Measurements from ENCODE around the gene FSTL4. TPM values are rescaled to one million over a fixed set of nuclear protein-coding genes. Genes with fewer than 3 reads are reported as not detected.

FSTL4 gene
- total RNA-seq, 2 donors from 2014 or later, result 0.26 to 1.3 TPM

DNA sequence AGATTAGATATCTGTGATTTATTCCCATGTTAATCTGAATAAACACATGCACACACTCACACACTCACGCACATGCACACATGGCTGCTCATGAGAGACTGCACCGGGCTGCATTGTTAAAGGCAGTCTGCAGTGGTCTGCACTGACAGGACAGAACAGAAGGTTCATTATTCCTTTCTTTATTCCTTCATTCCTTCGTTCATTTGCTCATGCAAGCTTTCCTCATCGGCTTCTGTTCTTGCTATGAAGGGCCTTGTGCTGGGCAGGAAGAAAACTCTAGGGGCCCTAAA is 41.4 kb upstream of the FSTL4 start:
- H3K4me1 ChIP-seq, result no peaks in the 10 kb centered on the region
- no peaks in the 10 kb centered on the region for H3K27me3 ChIP-seq
- intact Hi-C loops (cut with DNase I), result no loop called here
- no peaks in the 10 kb centered on the region for H3K9me3 ChIP-seq
- no peak for ATAC-seq
- WGBS, 2 donors, result 37 to 56% methylated on average over 4 of the region's 4 CpGs
- H3K4me3 ChIP-seq, result no peak overlapping the region
- no peak for DNase-seq
- TF ChIP-seq POLR2A (IDR thresholded peaks at IDR 0.05), result no peak
- TF ChIP-seq, protein P1, sequence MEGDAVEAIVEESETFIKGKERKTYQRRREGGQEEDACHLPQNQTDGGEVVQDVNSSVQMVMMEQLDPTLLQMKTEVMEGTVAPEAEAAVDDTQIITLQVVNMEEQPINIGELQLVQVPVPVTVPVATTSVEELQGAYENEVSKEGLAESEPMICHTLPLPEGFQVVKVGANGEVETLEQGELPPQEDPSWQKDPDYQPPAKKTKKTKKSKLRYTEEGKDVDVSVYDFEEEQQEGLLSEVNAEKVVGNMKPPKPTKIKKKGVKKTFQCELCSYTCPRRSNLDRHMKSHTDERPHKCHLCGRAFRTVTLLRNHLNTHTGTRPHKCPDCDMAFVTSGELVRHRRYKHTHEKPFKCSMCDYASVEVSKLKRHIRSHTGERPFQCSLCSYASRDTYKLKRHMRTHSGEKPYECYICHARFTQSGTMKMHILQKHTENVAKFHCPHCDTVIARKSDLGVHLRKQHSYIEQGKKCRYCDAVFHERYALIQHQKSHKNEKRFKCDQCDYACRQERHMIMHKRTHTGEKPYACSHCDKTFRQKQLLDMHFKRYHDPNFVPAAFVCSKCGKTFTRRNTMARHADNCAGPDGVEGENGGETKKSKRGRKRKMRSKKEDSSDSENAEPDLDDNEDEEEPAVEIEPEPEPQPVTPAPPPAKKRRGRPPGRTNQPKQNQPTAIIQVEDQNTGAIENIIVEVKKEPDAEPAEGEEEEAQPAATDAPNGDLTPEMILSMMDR (IDR thresholded peaks at IDR 0.05), result no peak
- H3K36me3 ChIP-seq (replicated peaks in 1 of 2; ENCODE audit: insufficient read depth in 1 of 2, low read depth in 2 of 2), result no peaks in the 10 kb centered on the region
- H3K27ac ChIP-seq, result no peak overlapping the region

DNA sequence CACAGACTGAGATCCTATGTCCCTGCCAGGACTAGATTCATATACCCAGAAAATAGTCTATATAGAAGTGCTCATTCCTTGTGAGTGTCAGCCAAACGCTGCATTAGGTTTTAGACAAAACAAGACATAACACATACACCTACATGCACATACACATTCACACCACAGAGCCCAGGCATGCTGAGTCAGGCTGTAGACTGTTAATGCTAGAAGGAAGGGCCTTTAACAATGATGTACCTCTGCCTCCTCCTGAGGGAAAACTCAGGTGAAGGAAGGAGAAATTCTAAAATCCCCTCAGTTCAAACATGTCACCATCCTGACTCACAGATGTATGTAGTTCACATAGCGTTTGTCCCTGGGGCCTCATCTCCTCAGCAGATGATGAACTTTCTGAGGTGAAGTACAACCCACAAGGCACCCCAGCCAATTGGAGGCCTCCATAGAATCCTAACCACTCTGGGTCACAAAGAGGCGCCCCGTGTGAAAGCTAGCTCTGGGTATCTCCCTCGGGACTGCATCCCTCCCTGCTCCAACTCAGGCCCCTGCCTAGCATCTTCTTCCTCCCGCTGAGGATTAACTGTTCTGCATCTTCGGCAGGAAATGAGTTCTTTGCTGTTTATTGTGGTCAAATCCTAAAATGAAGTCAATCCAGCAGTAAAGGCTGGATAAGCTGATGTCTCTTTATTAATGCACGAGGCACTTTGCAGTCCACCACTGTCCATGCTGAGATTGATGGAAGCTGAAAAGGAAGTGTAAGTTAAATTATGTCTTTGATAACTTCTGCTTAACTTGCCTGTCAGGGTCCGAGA is 40.8 kb upstream of the FSTL4 start:
- ATAC-seq, result no peak

DNA sequence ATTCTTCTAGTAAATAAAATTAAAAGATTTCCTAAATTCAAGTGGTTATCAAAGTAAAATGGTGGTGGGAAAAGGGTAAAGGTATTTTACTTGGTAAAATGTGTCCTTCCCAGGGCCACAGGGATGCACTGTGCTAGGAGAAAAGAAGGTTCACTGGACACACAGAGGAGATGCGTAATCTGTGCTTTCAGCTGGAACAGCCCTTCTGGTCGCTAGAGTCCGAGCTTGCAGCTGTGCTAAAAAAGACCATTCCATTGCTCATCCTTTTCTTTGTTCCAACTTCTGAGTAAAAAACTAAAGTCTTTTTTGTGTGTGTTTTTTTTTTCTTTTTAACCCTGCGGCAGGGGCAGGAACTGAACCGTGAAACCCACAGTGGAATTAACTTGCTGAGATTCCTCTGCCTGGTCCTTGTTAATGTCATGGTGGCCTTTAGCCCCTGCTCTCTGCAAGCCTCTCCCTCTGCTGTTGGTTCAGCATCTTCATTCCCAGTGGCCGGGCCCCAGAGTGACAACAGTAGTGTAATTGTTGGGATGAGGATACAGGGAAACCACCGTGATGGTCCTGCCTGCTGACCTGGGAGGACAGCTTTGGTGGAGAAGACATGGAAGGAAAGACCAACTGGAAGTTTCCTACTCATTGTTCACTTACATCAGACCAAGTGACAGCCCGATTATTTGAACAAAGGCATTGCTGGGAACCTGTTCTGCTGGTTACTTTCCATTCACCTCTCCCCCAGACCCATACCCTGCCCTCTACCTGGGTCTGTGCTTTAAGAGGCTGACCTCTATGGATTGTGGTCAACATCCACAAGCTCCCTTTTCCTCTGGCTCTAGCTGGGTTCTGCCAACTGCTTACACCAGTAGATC is 31.9 kb upstream of the FSTL4 start:
- DNase-seq, result no peak
- intact Hi-C loops (cut with DNase I), result no loop called here
- H3K4me3 ChIP-seq, result no peak overlapping the region
- WGBS, 2 donors, result 71 to 72% methylated on average over 8 of the region's 8 CpGs
- no peaks in the 10 kb centered on the region for H3K9me3 ChIP-seq
- H3K27me3 ChIP-seq, result no peaks in the 10 kb centered on the region
- ATAC-seq, result no peak
- H3K36me3 ChIP-seq (replicated peaks in 1 of 2; ENCODE audit: insufficient read depth in 1 of 2, low read depth in 2 of 2), result no peaks in the 10 kb centered on the region
- TF ChIP-seq, protein P1 (IDR thresholded peaks at IDR 0.05), result no peak
- TF ChIP-seq POLR2A (IDR thresholded peaks at IDR 0.05), result no peak
- H3K4me1 ChIP-seq, result no peaks in the 10 kb centered on the region
- no peak overlapping the region for H3K27ac ChIP-seq

More for the DNA sequence above, 40.8 kb upstream of the FSTL4 start:
- Histone ChIP-seq H3K27me3 (no peaks in the 10 kb centered on the region), H3K36me3 (replicated peaks in 1 of 2; ENCODE audit: insufficient read depth in 1 of 2, low read depth in 2 of 2) (no peaks in the 10 kb centered on the region), H3K9me3 (no peaks in the 10 kb centered on the region), H3K4me1 (no peaks in the 10 kb centered on the region), H3K4me3 (no peak overlapping the region), H3K27ac (no peak overlapping the region)
- DNase-seq, result no peak
- TF ChIP-seq, protein P1 (IDR thresholded peaks at IDR 0.05), result no peak
- TF ChIP-seq POLR2A (IDR thresholded peaks at IDR 0.05), result no peak
- intact Hi-C loops (cut with DNase I), result no loop called here
- WGBS, 2 donors, result 53 to 55% methylated on average over 9 of the region's 9 CpGs

DNA sequence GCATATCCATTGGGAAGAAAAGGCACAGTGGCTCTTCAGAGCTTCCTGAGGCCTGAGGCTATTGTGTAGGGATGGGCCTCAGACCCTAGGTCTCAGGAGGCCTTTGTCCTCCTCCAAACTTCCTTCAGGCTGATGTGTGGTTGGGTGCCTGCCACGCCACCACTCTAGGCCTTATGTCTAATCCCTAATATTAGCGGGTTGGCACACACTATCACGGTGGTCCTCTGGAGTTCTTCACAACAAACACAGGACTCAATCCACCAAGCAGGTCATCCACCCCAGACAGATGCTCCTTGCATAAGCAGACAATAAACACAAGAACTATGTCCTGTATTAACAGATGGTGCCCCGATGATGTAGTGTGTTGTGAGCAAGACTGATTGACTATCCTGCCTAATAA is 31.0 kb upstream of the FSTL4 start:
- no peak for DNase-seq
- intact Hi-C loops (cut with DNase I), result no loop called here
- Histone ChIP-seq H3K9me3 (no peaks in the 10 kb centered on the region), H3K4me1 (no peaks in the 10 kb centered on the region), H3K27ac (no peak overlapping the region), H3K4me3 (no peak overlapping the region), H3K27me3 (no peaks in the 10 kb centered on the region), H3K36me3 (replicated peaks in 1 of 2; ENCODE audit: insufficient read depth in 1 of 2, low read depth in 2 of 2) (no peaks in the 10 kb centered on the region)
- WGBS, 2 donors, result 89 to 91% methylated on average over 4 of the region's 4 CpGs
- ATAC-seq, result no peak
- no peak for TF ChIP-seq POLR2A (IDR thresholded peaks at IDR 0.05)
- TF ChIP-seq, protein P1 (IDR thresholded peaks at IDR 0.05), result no peak

All from body of pancreas (tissue), 4 donors.